ENCODE data around the gene PRXL2C. TPM values are rescaled to one million over a fixed set of nuclear protein-coding genes. Genes with fewer than 3 reads are reported as not detected.

The PRXL2C gene
- total RNA-seq, result 12.0 and 13.3 TPM in 2 replicates

GRCh38 chr9:96655198-96655851, at the start of gene PRXL2C:
TSS of gene PRXL2C (minus strand) at chr9:96655317. CDS start at chr9:96655281, 36 bp downstream.

GRCh38 chr9:96619491-96620180, 35.5 kb downstream of the PRXL2C start, which contains the start of gene CDC14B:
TSS of gene CDC14B (minus strand) at chr9:96619843. CDS start at chr9:96619378, 465 bp downstream.

Other genes starting within 250 kb of the PRXL2C start
- gene ZNF367, start 236.9 kb downstream of the PRXL2C start, total RNA-seq, result 2.1 and 5.9 TPM in 2 replicates
- gene HABP4, start 205.1 kb downstream of the PRXL2C start, total RNA-seq, result 8.2 and 9.1 TPM in 2 replicates
- 5.8 and 10.2 TPM in 2 replicates for gene CDC14B, start 35.5 kb downstream of the PRXL2C start, total RNA-seq
- gene ZNF510, start 122.8 kb upstream of the PRXL2C start, total RNA-seq, result 6.4 and 8.8 TPM in 2 replicates
- 2.4 and 4.1 TPM in 2 replicates for gene ZNF782, start 199.2 kb upstream of the PRXL2C start, total RNA-seq

Measured in hair follicular keratinocyte (primary cell).